GM12891 (cell line): ENCODE data around the gene MTSS2.

Experiments used
- DNase-seq: peaks from one replicate; pipeline ENCODE4 v3.0.0; 2011; ENCODE audit warnings: low spot score; ENCODE audit not compliant: insufficient read length
- FAIRE-seq: peaks from 2 replicates; lab custom pipeline; 2011; peaks lifted over from hg19 to GRCh38; lab: Jason Lieb, UNC
- PAX5 ChIP-seq: IDR thresholded peaks from 2 replicates; pipeline ENCODE4 v1.6.1; 2011; ENCODE audit warnings: low read length, moderate library complexity, mild to moderate bottlenecking; ENCODE audit not compliant: insufficient read depth, severe bottlenecking
- POLR2A ChIP-seq: IDR thresholded peaks from 2 replicates; pipeline ENCODE4 v1.6.1; 2011; ENCODE audit warnings: low read depth, low read length, control low read depth
- POLR2AphosphoS5 ChIP-seq: IDR thresholded peaks from 2 replicates; pipeline ENCODE4 v1.6.1; 2011; ENCODE audit warnings: low read depth, low read length, control low read depth
- POU2F2 ChIP-seq: IDR thresholded peaks from 2 replicates; pipeline ENCODE4 v1.6.1; 2011; ENCODE audit warnings: low read depth, mild to moderate bottlenecking, control low read depth, low read length, moderate library complexity
- SPI1 ChIP-seq: IDR thresholded peaks from 2 replicates; pipeline ENCODE4 v1.6.1; 2011; ENCODE audit warnings: low read depth, low read length, control low read depth
- TAF1 ChIP-seq: IDR thresholded peaks from 2 replicates; pipeline ENCODE4 v1.6.1; 2011; ENCODE audit warnings: low read depth, low read length, control low read depth

Gene MTSS2

DNA sequence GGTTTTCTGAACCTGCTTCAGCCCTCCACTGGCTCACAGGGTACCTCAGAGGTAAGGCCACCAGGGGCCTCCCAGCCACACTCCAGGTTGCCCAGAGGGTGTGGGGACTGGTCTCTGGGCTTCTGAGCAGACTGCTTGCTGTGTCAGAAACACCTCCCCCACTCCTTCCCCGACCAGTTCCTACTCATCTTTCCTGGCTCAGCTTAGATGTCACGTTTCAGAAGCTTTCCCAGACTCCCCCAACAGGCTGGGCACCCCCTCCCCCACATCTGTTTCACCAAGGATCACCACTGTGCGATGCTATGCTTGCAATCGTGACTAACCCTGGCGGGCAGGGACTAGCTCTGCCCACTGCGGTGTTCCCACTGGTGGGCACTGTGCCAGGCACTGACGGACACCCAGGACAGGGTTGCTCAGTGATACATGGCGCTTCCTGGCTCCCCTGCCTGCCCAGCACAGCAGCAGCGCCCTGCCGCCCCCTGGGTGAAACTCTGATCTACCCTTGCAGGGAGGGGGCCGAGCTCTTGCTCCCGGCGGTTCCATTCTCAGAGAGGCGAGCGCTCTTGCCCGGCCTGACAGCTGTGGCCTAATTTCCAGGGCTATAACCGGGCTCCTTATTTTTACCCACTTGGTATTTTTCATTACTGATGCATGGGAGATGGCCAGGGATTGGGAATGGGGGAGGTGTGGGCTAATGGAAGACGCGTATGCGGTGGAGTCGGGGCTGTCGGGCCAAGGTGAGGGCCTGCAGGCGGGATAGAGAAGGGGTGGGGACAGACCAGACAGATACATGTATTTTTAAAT is 29.4 kb upstream of the MTSS2 start:
- TF ChIP-seq POLR2AphosphoS5 = no peak
- no peak for DNase-seq
- no peak for FAIRE-seq

DNA sequence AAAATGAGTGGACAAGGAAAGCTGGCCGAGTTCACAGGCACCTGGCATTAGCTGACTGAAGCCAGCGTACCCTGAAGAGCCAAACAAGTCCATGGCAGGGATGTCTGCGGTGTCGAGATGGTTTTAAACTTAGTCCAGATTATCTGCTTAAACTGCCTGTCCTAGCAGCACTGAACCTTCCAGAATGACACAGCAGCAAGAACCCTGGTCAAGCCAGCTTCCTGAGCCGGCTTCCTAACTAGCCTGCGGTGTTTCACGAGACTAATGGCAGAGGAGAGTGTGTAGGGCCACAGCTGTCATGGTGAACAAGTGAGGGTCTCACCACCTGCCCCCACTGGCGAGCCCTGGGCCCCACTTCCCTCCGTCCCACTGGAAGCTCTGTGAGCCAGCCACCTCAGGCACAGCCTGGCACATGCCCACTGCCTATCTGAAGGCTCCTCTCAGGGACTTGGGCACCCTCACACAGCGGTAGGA is 28.8 kb upstream of the MTSS2 start:
- DNase-seq = no peak
- TF ChIP-seq TAF1 (no peak), PAX5 (no peak), POLR2AphosphoS5 (no peak), SPI1 (no peak), POU2F2 (no peak), POLR2A (no peak)
- FAIRE-seq = no peak

DNA sequence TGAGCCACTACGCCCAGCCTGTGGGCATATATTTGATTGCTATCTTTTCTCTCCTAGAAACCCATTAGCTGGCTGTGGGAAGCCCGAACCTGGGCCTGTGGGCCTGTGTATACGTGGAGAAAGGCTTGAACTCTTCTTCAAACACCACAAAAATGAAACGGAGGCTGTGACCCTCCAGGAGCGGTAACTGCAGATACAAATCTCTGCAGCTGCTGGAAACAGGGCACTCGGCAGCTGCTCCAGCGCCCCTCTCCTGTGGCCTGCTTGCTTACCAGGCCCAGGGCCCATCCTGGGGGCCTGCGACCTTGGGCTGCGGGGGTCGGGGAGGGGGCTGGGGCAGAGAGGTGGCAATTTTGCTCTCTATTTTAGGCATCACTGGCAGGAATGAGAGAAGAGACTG is 28.0 kb upstream of the MTSS2 start:
- FAIRE-seq (no peak), DNase-seq (no peak)
- TF ChIP-seq POLR2A (no peak), POLR2AphosphoS5 (no peak), POU2F2 (no peak), SPI1 (no peak), PAX5 (no peak), TAF1 (no peak)

GRCh38 chr16:70713342-70713741 is 27.5 kb upstream of the MTSS2 start:
- DNase-seq (no peak), FAIRE-seq (no peak)
- TF ChIP-seq POU2F2 = no peak
- no peak for TF ChIP-seq PAX5
- no peak for TF ChIP-seq TAF1
- TF ChIP-seq POLR2AphosphoS5 = no peak
- no peak for TF ChIP-seq SPI1
- no peak for TF ChIP-seq POLR2A

DNA sequence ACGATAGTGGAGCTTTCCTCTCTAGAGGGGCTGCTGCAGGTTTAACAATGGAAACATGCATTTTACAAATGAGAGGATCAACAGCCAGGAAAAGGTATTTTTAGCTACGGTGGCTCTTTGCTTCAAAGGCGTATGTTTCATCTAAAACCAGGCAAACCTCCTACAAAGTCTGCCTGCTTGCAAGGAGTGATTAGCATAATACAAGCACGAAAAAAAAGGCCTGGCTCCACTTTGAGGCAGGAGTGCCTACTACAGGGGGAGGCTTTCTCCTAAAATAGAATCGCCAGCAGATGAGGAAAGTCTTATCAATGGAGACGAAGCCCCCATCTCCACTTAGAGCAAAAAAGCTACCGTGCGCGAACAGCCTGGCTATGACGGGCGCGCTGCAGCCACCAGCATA is 27.1 kb upstream of the MTSS2 start:
- DNase-seq = no peak
- TF ChIP-seq PAX5 (no peak), POU2F2 (no peak), SPI1 (no peak), POLR2A (no peak), TAF1 (no peak), POLR2AphosphoS5 (no peak)
- FAIRE-seq = no peak

DNA sequence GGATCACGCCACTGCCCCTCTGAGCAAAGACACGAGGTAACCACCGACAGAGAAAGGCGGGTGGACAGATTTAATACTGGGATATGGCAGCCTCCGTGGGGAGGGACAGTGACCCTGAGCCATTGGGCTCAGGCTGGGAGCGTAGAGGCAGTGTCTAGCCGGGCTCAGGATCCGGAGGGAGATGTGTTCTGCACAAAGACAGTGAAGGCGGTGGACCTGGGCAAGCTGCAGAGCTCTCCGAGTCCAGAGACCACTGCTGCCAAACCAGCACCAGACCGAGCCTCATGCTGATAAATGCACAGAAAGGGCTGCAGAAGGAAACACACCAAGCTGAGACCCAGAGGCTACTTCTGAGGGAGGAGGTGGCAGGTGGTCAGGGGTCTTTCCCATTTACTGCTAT is 26.5 kb upstream of the MTSS2 start:
- no peak for TF ChIP-seq TAF1
- DNase-seq (no peak), FAIRE-seq (no peak)

DNA sequence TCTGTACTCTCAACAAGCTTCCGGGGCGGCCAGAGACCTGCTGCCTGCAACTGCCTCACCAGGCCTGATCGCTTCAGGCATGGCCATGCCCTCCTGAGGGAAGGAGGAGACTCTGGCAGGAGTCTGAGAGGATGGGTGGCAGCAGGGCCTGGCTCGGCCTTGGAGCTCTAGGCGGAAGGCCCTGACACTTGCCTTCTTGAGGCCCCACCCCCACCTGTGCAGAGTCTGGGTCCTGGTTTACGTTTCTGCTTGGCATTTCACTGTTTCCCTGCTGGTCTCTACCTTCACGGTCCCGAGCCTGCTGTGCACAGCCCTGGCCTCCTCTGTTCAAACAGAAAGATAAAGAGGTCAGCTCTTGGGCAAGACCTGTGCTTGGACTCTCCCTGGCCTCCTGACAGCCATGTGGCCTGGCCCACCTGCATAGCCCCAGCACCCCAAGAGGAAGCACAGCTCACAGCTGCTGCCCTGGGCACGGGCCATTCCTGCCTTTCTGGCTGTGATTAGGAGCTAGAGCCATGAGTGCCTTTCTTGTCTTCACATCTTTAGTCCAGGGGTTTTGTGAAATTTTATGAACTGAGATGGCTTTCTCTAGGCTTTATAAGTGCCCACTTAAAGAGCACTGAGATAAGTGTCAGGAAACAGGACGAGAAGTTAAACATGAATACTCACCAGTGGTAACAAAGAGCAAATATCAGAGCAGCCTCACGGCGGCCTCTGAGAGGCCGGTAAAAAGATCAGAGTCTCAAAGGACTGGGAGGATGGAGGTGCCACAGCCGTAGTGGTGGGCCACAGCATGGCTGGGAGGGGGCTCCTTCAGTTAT is 25.6 kb upstream of the MTSS2 start:
- no peak for FAIRE-seq
- no peak for DNase-seq
- TF ChIP-seq POLR2A (no peak), POLR2AphosphoS5 (no peak), POU2F2 (no peak), SPI1 (no peak), TAF1 (no peak), PAX5 (no peak)

DNA sequence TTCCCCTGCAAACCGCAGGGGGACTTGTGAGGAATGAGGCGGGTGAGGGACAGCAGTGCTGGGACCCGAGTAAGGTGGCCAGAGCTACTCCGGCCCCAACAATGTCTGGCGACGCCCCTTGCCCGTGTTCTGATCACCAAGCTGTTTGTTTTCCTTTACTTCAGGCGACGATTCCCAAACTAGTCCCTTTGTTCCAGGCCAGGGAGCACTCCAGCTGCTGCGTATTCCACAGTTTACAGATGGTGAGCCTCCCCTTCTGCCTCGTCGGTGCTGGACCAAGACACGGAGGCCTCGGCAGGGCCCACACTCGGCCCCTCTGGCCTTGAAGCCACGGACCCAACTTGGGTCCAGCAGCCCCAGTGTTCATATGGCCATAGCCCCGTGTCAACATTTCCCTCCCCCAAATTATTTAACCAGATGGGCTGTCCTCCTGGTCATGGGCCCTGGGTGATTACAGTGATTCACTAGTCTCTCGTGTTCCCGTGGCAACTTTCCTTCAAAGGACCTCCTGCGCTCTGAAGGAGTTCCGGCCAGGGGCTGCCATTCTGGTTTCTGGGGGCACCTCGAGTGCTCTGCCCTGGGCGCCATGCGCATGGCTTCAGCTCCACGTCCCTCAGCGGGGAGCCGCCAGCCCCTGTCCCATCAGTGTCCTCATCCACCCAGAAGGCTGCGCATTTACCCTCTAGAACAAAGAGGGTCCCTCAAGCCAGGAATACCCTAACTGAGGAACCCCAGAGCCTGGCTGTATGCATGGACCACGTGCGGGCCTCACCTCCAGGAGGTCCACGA is 24.8 kb upstream of the MTSS2 start:
- DNase-seq (no peak), FAIRE-seq (no peak)
- no peak for TF ChIP-seq TAF1
- TF ChIP-seq PAX5 = no peak

- no peak for DNase-seq
- FAIRE-seq = no peak
- TF ChIP-seq POLR2AphosphoS5 (no peak), POU2F2 (no peak), TAF1 (no peak), PAX5 (no peak), POLR2A (no peak), SPI1 (no peak)
Observed at GRCh38 chr16:70709942-70710341, 24.1 kb upstream of the MTSS2 start.
